B cell (primary cell): ENCODE measurements around the gene CCL3. TPM values are rescaled to one million over a fixed set of nuclear protein-coding genes. Genes with fewer than 3 reads are reported as not detected.
A peak's percentile ranks its signal among the peaks of the same experiment; 100 is the strongest.
"Not testable (repeated sequence)": the region's sequence is repeated elsewhere in the genome, so short reads cannot be mapped to it uniquely, and the experiment has no call there.

Source experiments
- ATAC-seq: fragments of 200-7000 bp; cut with Tn5 transposase; one replicate; pipeline ENCODE4 v1.10.0; 2021; ENCODE audit warnings: low read depth, mild to moderate bottlenecking, moderate number of reproducible peaks, moderate library complexity
- CTCF ChIA-PET: fragments of 350-600 bp; sonication (Branson Sonifier 250); formaldehyde crosslinking; loops from one replicate; lab custom pipeline; 2021; ENCODE audit warnings: antibody characterized with exemption, inconsistent platforms; lab: Charles Lee
- POLR2A ChIA-PET: fragments of 350-600 bp; sonication (Branson Sonifier 250); formaldehyde crosslinking; loops from one replicate; lab custom pipeline; 2021; ENCODE audit warnings: antibody characterized with exemption; lab: Charles Lee
- DNase-seq: peaks from one replicate; pipeline ENCODE4 v3.0.0; 2013
- H2AFZ ChIP-seq: 2 replicates; pipeline ENCODE4 v1.6.1; 2012; ENCODE audit warnings: mild to moderate bottlenecking, low read depth, low read length; ENCODE audit not compliant: insufficient read depth, poor library complexity, severe bottlenecking
- H3K27ac ChIP-seq, 2 donors: 1 replicate in 1 of 2; 2 replicates in 1 of 2; pipeline ENCODE4 v1.5.1; 2012 to 2013; ENCODE audit warnings: low read length in 2 of 2, mild to moderate bottlenecking in 2 of 2, moderate library complexity in 1 of 2
- H3K27me3 ChIP-seq, 4 experiments: fragments of 200-600 bp in 1 of 4; sonication (generic) in 1 of 4; replicated peaks in 1 of 4; 1 replicate in 2 of 4; 2 replicates in 2 of 4; pipeline versions ENCODE4 v1.6.1 to v1.7.0; 2013 to 2016; ENCODE audit warnings: low read length in 3 of 4, mild to moderate bottlenecking in 2 of 4, mixed read lengths in 1 of 4, moderate library complexity in 1 of 4; ENCODE audit not compliant: insufficient read depth in 4 of 4, control insufficient read depth in 3 of 4; ENCODE audit errors: control extremely low read depth in 1 of 4
- H3K36me3 ChIP-seq, 2 experiments: replicated peaks in 1 of 2; 1 replicate in 1 of 2; 2 replicates in 1 of 2; pipeline versions ENCODE4 v1.6.1 to v1.7.1; 2013; ENCODE audit warnings: low read length in 1 of 2; ENCODE audit not compliant: insufficient read depth in 2 of 2, control insufficient read depth in 1 of 2; ENCODE audit errors: control extremely low read depth in 1 of 2, extremely low read depth in 1 of 2
- H3K4me1 ChIP-seq, 2 donors: fragments of 200-600 bp in 1 of 2; sonication (generic) in 1 of 2; 1 replicate in 1 of 2; 2 replicates in 1 of 2; pipeline versions ENCODE4 v1.5.1 to v1.6.1; 2013 to 2017; ENCODE audit warnings: low read length in 2 of 2; ENCODE audit not compliant: control insufficient read depth in 2 of 2, insufficient read depth in 2 of 2
- H3K4me2 ChIP-seq: replicated peaks from 2 replicates; pipeline ENCODE3; 2012; ENCODE audit warnings: mild to moderate bottlenecking, low read depth, low read length; ENCODE audit not compliant: poor library complexity, severe bottlenecking
- H3K4me3 ChIP-seq, 5 experiments: fragments of 200-600 bp in 1 of 5; sonication (generic) in 1 of 5; 1 replicate in 3 of 5; 2 replicates in 2 of 5; pipeline versions ENCODE4 v1.5.1 to v1.7.0; 2011 to 2016; ENCODE audit warnings: low read length in 4 of 5, mild to moderate bottlenecking in 4 of 5, low read depth in 2 of 5, control low read depth in 1 of 5, moderate library complexity in 1 of 5; ENCODE audit not compliant: insufficient read depth in 1 of 5; ENCODE audit errors: control extremely low read depth in 1 of 5, extremely low read depth in 1 of 5
- H3K79me2 ChIP-seq: fragments of 200-600 bp; sonication (generic); one replicate; pipeline ENCODE4 v1.6.0; 2016; ENCODE audit warnings: low read length; ENCODE audit not compliant: control insufficient read depth, insufficient read depth
- H3K9ac ChIP-seq: fragments of 200-600 bp; sonication (generic); 2 replicates; pipeline ENCODE4 v1.6.1; 2017; ENCODE audit warnings: mild to moderate bottlenecking, low read length, moderate library complexity
- H3K9me3 ChIP-seq, 3 donors: one replicate each; pipeline versions ENCODE4 v1.6.1 to v1.7.1; 2013; ENCODE audit warnings: low read length in 2 of 3; ENCODE audit not compliant: control insufficient read depth in 2 of 3, insufficient read depth in 1 of 3; ENCODE audit errors: control extremely low read depth in 1 of 3
- H4K20me1 ChIP-seq: 2 replicates; pipeline ENCODE4 v1.6.0; 2012; ENCODE audit warnings: mild to moderate bottlenecking, low read length; ENCODE audit not compliant: insufficient read depth, control insufficient read depth, poor library complexity, severe bottlenecking
- H3K27ac Mint-ChIP-seq: one replicate; pipeline ENCODE4 v1.8.0; 2021; ENCODE audit warnings: mixed read lengths
- H3K27me3 Mint-ChIP-seq: one replicate; pipeline ENCODE4 v1.8.0; 2021; ENCODE audit warnings: mixed read lengths
- H3K4me1 Mint-ChIP-seq: one replicate; pipeline ENCODE4 v1.8.0; 2021; ENCODE audit warnings: mixed read lengths
- H3K4me3 Mint-ChIP-seq: one replicate; pipeline ENCODE4 v1.8.0; 2021; ENCODE audit warnings: mixed read lengths
- H3K9me3 Mint-ChIP-seq: one replicate; pipeline ENCODE4 v1.8.0; 2022; ENCODE audit warnings: mixed read lengths; ENCODE audit not compliant: insufficient read depth
- EZH2 ChIP-seq: IDR thresholded peaks from 2 replicates; pipeline ENCODE4 v1.6.1; 2012; ENCODE audit warnings: borderline replicate concordance, low read depth, mild to moderate bottlenecking, moderate library complexity, low read length; ENCODE audit not compliant: insufficient read depth, poor library complexity, severe bottlenecking
- WGBS: methylation state at CpG from one replicate; pipeline ENCODE4 v1.1.5; 2013; ENCODE audit warnings: missing lambda C conversion rate; ENCODE audit not compliant: insufficient coverage; 5-methylcytosine and 5-hydroxymethylcytosine counted together
- intact Hi-C: fragments of 100-400 bp; cut with micrococcal nuclease; formaldehyde crosslinking; loops from one replicate; pipeline ENCODE4 v1.10.0; 2022
- polyA plus RNA-seq: library from polyadenylated mRNA; depleted of rRNA; stranded (reverse); fragments of >200 nt; gene quantifications from 2 replicates; pipeline ENCODE4 v1.2.3, GENCODE V29; 2012
- total RNA-seq, 2 donors: library from RNA; stranded (reverse); fragments of 120-200 nt in 1 of 2; gene quantifications; 1 replicate in 1 of 2; 2 replicates in 1 of 2; pipeline versions ENCODE4 v1.2.3 to v1.2.4, GENCODE V29; 2013 to 2022
- TF ChIP-seq, protein P1 (sequence below): fragments of 200-600 bp; IDR thresholded peaks from one replicate; pipeline ENCODE4 v1.8.0; 2022; ENCODE audit warnings: antibody characterized with exemption, mild to moderate bottlenecking

The CCL3 gene
- total and polyA plus RNA-seq, 2 donors (not counting 1 experiment from before 2014, with no cell fraction given) = 5.7 to 31.3 TPM

DNA sequence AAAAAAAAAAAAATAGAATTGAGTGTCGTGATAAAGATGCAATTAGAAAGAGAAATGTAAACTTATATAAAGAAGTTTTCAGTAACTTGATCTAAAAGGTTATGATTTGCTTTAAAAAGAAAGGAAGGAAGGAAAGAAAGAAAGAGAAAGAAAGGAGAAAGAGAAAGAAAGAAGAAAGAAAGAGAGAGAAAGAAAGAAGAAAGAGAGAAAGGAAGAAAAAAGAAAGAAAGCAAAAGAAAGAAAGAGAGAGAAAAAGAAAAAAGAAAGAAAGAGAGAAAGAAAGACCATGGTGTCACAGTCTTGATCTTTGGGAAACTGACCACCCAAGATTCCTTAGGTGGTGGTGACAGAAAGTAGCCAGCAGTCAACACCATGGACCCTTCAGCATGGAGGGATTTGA is 4.3 kb upstream of the CCL3 start:
- peaks cover 0 to 4% (median 1%) of the 10 kb centered on the region in 4 experiments for H3K27me3 ChIP-seq
- Mint-ChIP-seq H3K4me1 (peaks cover 69% of the 10 kb centered on the region), H3K9me3 (no peaks in the 10 kb centered on the region), H3K27ac (no peak overlapping the region), H3K27me3 (peaks cover 6% of the 10 kb centered on the region), H3K4me3 (no peak overlapping the region)
- ChIA-PET CTCF (no interaction called here), POLR2A (no interaction called here)
- no peaks in the 10 kb centered on the region for H4K20me1 ChIP-seq
- no CpG with 5 or more reads among the region's 1 CpG for WGBS
- no peaks in the 10 kb centered on the region for H3K9me3 ChIP-seq
- no peak for ATAC-seq
- H3K4me3 ChIP-seq = no peak overlapping the region
- no peak overlapping the region for H2AFZ ChIP-seq
- intact Hi-C loops = no loop called here
- no peaks in the 10 kb centered on the region for H3K36me3 ChIP-seq
- H3K9ac ChIP-seq = no peak overlapping the region
- no peak for DNase-seq
- TF ChIP-seq, protein P1, sequence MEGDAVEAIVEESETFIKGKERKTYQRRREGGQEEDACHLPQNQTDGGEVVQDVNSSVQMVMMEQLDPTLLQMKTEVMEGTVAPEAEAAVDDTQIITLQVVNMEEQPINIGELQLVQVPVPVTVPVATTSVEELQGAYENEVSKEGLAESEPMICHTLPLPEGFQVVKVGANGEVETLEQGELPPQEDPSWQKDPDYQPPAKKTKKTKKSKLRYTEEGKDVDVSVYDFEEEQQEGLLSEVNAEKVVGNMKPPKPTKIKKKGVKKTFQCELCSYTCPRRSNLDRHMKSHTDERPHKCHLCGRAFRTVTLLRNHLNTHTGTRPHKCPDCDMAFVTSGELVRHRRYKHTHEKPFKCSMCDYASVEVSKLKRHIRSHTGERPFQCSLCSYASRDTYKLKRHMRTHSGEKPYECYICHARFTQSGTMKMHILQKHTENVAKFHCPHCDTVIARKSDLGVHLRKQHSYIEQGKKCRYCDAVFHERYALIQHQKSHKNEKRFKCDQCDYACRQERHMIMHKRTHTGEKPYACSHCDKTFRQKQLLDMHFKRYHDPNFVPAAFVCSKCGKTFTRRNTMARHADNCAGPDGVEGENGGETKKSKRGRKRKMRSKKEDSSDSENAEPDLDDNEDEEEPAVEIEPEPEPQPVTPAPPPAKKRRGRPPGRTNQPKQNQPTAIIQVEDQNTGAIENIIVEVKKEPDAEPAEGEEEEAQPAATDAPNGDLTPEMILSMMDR = peak; percentile 15
- TF ChIP-seq EZH2 = no peak
- no peaks in the 10 kb centered on the region for H3K79me2 ChIP-seq
- no peak overlapping the region for H3K27ac ChIP-seq
- H3K4me1 ChIP-seq = peaks cover 60 to 70% of the 10 kb centered on the region in 2 donors
- H3K4me2 ChIP-seq = no peak overlapping the region

DNA sequence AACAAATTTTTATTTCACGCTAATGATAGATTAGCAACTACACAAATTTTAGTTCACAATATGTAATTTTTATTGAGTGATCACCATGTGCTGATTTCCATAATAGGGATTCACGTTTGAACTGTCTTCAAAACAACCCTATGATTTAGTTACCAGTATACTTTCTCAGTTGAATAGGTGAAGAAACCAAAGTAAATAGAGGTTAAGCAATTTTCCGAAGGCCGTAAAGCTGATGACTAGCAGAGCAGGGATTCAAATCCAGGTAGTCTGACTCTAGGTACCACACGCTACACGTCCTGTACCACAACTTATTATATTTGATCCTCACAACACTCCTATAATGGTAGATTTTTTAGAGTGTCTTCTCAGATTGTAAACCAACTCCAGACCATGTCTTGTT is 2.8 kb upstream of the CCL3 start:
- H2AFZ ChIP-seq, H3K4me3 Mint-ChIP-seq, H3K27ac Mint-ChIP-seq, DNase-seq, H3K27ac ChIP-seq, H3K27me3 ChIP-seq, H3K9me3 ChIP-seq, H3K9me3 Mint-ChIP-seq, H3K4me3 ChIP-seq, H3K79me2 ChIP-seq, H3K27me3 Mint-ChIP-seq, H3K9ac ChIP-seq, intact Hi-C loops, H4K20me1 ChIP-seq, ATAC-seq, H3K36me3 ChIP-seq: not testable (repeated sequence)
- peak overlapping the region; percentile 32 for H3K4me2 ChIP-seq
- POLR2A ChIA-PET = interaction anchor here (0.6 kb wide), 1 partner anchor 36 kb away, joined by 3 read pairs; no protein-coding TSS in a partner anchor
- H3K4me1 Mint-ChIP-seq = peaks cover 73% of the 10 kb centered on the region
- 62% methylated on average over 3 of the region's 6 CpGs for WGBS
- CTCF ChIA-PET = interaction anchor here (1.6 kb wide), 1 partner anchor 10 kb away, joined by 6 read pairs; the partner anchor contains the start of gene CCL4
- peaks cover 63 to 70% of the 10 kb centered on the region in 2 donors for H3K4me1 ChIP-seq
